Fibroblast of lung (primary cell): ENCODE measurements around the gene NOXO1. TPM values are rescaled to one million over a fixed set of nuclear protein-coding genes. Genes with fewer than 3 reads are reported as not detected.

Source experiments
- DNase-seq, 2 donors: peaks; one replicate each; pipeline versions ENCODE4 v3.0.0 to v3.0.0-alpha.2; 2010; ENCODE audit warnings: low read depth in 2 of 2
- H2AFZ ChIP-seq: 2 replicates; pipeline ENCODE4 v1.5.1; 2012; ENCODE audit warnings: low read length, control low read depth, inconsistent platforms
- H3K27ac ChIP-seq: 2 replicates; pipeline ENCODE4 v1.5.1; 2011; ENCODE audit warnings: low read length, control low read depth; ENCODE audit not compliant: insufficient read depth
- H3K27me3 ChIP-seq: 2 replicates; pipeline ENCODE4 v1.5.1; 2011; ENCODE audit warnings: mild to moderate bottlenecking, low read length; ENCODE audit not compliant: control insufficient read depth, insufficient read depth
- H3K36me3 ChIP-seq: 2 replicates; pipeline ENCODE4 v1.5.1; 2011; ENCODE audit warnings: low read length; ENCODE audit not compliant: control insufficient read depth, insufficient read depth
- H3K4me1 ChIP-seq: 2 replicates; pipeline ENCODE4 v1.5.1; 2011; ENCODE audit warnings: low read length; ENCODE audit not compliant: control insufficient read depth, insufficient read depth; ENCODE audit errors: extremely low read depth
- H3K4me2 ChIP-seq: 2 replicates; pipeline ENCODE4 v1.5.1; 2011; ENCODE audit warnings: low read length, control low read depth; ENCODE audit not compliant: insufficient read depth; ENCODE audit errors: extremely low read depth
- H3K4me3 ChIP-seq, 4 experiments: fragments of 200-600 bp in 1 of 4; sonication (generic) in 1 of 4; replicated peaks in 1 of 4; 2 replicates each; pipeline ENCODE4 v1.5.1; 2011 to 2016; ENCODE audit warnings: low read length in 4 of 4, low read depth in 3 of 4, mild to moderate bottlenecking in 3 of 4, control low read depth in 2 of 4, inconsistent platforms in 1 of 4, mixed read lengths in 1 of 4; ENCODE audit not compliant: insufficient read depth in 1 of 4; ENCODE audit errors: control extremely low read depth in 1 of 4
- H3K79me2 ChIP-seq: 2 replicates; pipeline ENCODE4 v1.5.1; 2012; ENCODE audit warnings: mild to moderate bottlenecking, low read length, inconsistent platforms; ENCODE audit not compliant: control insufficient read depth, insufficient read depth
- H3K9ac ChIP-seq: 2 replicates; pipeline ENCODE4 v1.5.1; 2011; ENCODE audit warnings: mild to moderate bottlenecking, low read length, control low read depth; ENCODE audit not compliant: insufficient read depth
- H3K9me3 ChIP-seq: 2 replicates; pipeline ENCODE4 v1.5.1; 2012; ENCODE audit warnings: low read depth, low read length; ENCODE audit not compliant: control insufficient read depth, insufficient read depth
- H4K20me1 ChIP-seq: 2 replicates; pipeline ENCODE4 v1.5.1; 2011; ENCODE audit warnings: low read length; ENCODE audit not compliant: control insufficient read depth, insufficient read depth; ENCODE audit errors: extremely low read depth
- EZH2 ChIP-seq: IDR thresholded peaks from 2 replicates; pipeline ENCODE4 v1.5.1; 2012; ENCODE audit warnings: low read length, control low read depth, mild to moderate bottlenecking; ENCODE audit errors: missing control alignments
- polyA plus RNA-seq, 2 donors: library from polyadenylated mRNA; depleted of rRNA in 1 of 2; stranded (reverse) in 1 of 2; unstranded in 1 of 2; fragments of >200 nt; gene quantifications; 2 replicates each; pipeline ENCODE4 v1.2.1, GENCODE V29; 2011 to 2012; ENCODE audit warnings: missing spikeins in 1 of 2
- total RNA-seq: library from RNA; depleted of rRNA; stranded (reverse); fragments of >200 nt; gene quantifications from 2 replicates; pipeline ENCODE4 v1.2.1, GENCODE V29; 2014
- TF ChIP-seq, protein P1 (sequence below), 2 donors: IDR thresholded peaks in 1 of 2; conservative IDR thresholded peaks in 1 of 2; 1 replicate in 1 of 2; 2 replicates in 1 of 2; pipeline ENCODE4 v1.5.1; 2011 to 2012; ENCODE audit warnings: low read length in 2 of 2, control low read depth in 1 of 2, inconsistent platforms in 1 of 2, low read depth in 1 of 2, mild to moderate bottlenecking in 1 of 2

NOXO1 gene
- total and polyA plus RNA-seq, 2 donors (not counting 1 experiment from before 2014, with no cell fraction given), result 0.03 TPM; not detected in 1

DNA sequence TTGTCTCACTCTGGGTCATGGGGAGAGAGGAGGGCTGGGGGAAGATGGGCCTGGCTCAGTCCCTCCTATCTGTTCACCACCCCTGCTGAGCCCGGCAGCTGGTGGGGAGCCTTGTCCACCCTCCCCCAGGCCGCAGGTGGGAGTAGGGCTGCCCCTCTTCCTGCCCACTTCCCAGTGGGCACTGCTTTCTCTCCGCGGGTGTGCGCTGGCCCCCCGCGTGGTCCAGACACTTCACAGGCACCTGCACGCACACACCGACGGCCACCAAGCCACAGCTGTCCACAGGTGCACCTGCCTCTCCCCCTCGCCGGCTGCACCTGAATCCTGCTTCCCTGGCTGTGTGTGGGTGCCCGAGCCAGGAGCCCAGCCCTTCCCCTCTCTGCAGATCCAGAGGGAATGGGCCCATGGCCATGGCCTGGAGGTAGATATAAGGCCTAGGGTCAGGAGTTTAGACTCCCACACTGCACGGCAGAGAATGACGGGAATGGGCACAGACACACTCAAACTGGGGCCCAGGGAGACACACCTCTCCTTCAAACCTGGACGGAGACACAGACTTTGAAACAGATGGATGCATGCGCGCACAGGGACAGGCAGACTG is 47.5 kb upstream of the NOXO1 start:
- H3K4me2 ChIP-seq, result no peak overlapping the region
- H3K4me3 ChIP-seq, result peak overlapping the region in 1 of 4 experiments; percentile 4
- H3K36me3 ChIP-seq, result peaks cover 2% of the 10 kb centered on the region
- no peaks in the 10 kb centered on the region for H4K20me1 ChIP-seq
- H3K9ac ChIP-seq, result no peak overlapping the region
- peaks cover 29% of the 10 kb centered on the region for H3K4me1 ChIP-seq
- H2AFZ ChIP-seq, result no peak overlapping the region
- no peak for TF ChIP-seq EZH2
- TF ChIP-seq, protein P1, sequence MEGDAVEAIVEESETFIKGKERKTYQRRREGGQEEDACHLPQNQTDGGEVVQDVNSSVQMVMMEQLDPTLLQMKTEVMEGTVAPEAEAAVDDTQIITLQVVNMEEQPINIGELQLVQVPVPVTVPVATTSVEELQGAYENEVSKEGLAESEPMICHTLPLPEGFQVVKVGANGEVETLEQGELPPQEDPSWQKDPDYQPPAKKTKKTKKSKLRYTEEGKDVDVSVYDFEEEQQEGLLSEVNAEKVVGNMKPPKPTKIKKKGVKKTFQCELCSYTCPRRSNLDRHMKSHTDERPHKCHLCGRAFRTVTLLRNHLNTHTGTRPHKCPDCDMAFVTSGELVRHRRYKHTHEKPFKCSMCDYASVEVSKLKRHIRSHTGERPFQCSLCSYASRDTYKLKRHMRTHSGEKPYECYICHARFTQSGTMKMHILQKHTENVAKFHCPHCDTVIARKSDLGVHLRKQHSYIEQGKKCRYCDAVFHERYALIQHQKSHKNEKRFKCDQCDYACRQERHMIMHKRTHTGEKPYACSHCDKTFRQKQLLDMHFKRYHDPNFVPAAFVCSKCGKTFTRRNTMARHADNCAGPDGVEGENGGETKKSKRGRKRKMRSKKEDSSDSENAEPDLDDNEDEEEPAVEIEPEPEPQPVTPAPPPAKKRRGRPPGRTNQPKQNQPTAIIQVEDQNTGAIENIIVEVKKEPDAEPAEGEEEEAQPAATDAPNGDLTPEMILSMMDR (conservative IDR thresholded peaks at IDR 0.05 in 1 of 2, IDR thresholded peaks at IDR 0.05 in 1 of 2; ENCODE audit: low read depth in 1 of 2, low read length in 2 of 2), result no peak
- no peak overlapping the region for H3K27ac ChIP-seq
- peaks cover 5% of the 10 kb centered on the region for H3K79me2 ChIP-seq
- no peak for DNase-seq
- H3K9me3 ChIP-seq, result no peaks in the 10 kb centered on the region
- H3K27me3 ChIP-seq, result no peaks in the 10 kb centered on the region

DNA sequence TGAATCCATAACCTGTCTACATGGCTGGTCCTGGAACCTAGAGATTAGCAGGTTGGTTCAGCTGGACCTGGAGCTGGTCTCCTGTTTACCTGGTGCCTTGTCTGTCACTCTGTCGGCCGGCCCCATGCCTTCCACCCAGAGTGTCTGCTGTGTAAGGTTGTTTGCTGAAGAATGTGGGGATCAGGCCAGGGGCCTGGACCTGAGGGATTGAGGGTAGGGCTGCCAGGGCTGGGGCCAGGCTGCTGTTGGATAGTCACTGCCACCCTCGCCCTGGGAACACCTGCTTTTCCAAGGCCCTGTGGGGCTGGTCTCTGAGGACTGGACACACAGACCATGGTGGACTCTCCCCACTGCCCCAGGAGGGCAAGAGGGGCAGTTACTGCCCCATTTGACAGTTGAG is 46.9 kb upstream of the NOXO1 start:
- H3K27ac ChIP-seq, result no peak overlapping the region
- H3K9ac ChIP-seq, result no peak overlapping the region
- H3K4me3 ChIP-seq, result peak overlapping the region in 3 of 4 experiments; percentile 56 to 71 (median 63)

More for the DNA sequence above, 46.9 kb upstream of the NOXO1 start:
- H2AFZ ChIP-seq, result no peak overlapping the region
- H3K36me3 ChIP-seq, result peaks cover 2% of the 10 kb centered on the region
- DNase-seq, result no peak
- peaks cover 4% of the 10 kb centered on the region for H3K79me2 ChIP-seq
- H3K9me3 ChIP-seq, result no peaks in the 10 kb centered on the region
- H3K4me2 ChIP-seq, result peak overlapping the region; percentile 99
- H4K20me1 ChIP-seq, result no peaks in the 10 kb centered on the region
- TF ChIP-seq, protein P1 (conservative IDR thresholded peaks at IDR 0.05 in 1 of 2, IDR thresholded peaks at IDR 0.05 in 1 of 2; ENCODE audit: low read depth in 1 of 2, low read length in 2 of 2), result no peak
- no peak for TF ChIP-seq EZH2
- peaks cover 28% of the 10 kb centered on the region for H3K4me1 ChIP-seq
- no peaks in the 10 kb centered on the region for H3K27me3 ChIP-seq
